ENCODE measurements around the gene RUNX1.
A peak's percentile ranks its signal among the peaks of the same experiment; 100 is the strongest.

Gene RUNX1

DNA sequence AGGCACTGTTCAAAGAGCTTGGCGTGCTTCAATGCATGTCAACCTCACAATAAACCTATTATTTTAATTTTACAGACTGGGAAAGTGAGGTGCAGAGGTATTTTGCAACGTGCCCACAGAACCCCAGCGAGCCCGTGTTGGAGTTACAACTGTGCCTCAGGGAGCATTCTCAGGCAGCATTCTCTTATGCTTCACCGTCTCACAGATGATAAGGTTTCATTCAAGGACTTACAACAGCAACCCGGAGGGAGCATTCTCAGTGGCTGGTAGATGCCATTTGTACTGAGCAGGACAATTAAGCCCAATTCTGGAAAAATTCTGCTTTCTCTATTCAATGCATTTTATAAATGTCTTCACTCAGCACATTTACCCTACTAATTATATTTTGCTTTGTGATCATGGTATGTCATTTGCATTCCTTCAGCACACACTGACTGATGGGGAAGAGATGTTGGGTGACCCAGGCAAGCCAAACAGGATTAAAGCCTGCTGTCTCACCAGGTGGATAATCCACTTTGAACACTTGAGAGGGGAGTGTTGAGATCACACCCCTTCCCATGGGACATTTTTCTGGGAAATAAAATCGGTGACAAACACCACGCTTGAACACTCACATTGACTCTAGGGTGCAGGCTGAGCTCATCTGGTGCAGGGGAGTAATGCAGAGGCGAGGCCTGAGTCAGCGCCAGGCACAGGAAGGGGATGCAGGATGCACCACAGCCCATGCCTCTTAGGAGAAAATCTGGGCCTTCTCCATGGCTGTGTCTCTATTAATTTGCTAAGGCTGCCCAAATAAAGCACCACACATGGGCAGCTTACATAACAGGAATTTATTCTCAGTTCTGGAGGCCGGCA lies 266.4 kb downstream of the RUNX1 start:
- no peak for DNase-seq (ENCODE audit: low read depth)

DNA sequence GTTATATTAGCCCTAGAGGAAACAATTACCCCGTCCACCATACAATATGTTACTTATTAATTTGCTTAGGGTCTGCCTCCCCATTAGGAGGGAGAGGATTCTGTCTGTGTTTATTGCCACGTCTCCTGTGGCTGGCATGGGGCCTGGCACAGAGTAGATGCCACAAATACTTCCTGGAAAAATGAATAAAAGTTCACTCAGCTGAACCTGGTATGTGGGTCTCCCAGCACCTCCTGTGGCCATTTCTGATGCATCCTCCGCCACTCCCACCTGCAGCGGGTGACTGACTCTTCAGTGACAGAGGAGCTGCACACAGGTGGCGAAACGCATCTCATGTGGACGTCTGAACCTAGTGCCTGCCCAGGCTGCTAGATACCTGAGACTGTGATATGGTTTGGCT lies 267.6 kb downstream of the RUNX1 start:
- DNase-seq (ENCODE audit: low read depth): no peak

DNA sequence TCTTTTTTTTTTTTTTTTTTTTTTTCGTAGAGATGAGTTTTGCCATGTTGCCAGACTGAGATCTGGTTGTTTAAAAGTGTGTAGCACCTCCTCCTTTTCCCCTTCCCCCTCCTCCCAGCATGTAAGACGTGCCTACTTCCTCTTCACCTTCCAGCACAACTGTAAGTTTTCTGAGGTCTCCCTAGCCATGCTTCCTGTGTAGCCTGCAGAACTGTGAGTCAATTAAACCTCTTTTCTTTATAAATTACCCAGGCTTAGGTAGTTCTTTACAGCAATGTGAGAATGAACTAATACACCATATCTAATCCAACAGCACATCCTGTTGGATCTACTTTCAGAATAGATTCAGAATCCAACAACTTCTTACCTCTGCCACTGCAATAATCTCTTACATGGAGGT lies 269.2 kb downstream of the RUNX1 start:
- no peak for DNase-seq (ENCODE audit: low read depth)

DNA sequence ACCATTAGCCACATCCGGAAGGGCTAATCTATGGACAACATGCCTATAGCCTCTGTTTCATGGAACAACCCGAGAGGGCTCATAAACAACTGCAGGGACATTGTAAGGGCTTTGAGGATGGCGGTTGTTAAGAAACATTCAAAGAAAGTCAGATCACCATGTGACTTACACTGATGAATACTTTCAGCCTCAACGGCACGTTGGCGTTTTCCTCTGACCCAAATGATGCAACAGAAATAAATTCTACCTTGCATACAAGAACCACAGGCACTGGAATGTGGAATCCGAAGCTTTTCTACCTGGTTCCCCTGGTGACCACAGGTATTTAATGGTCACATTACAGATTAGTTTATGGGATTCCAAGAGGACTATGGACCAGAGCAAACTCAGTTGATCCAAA lies 273.3 kb downstream of the RUNX1 start:
- DNase-seq (ENCODE audit: low read depth): no peak

DNA sequence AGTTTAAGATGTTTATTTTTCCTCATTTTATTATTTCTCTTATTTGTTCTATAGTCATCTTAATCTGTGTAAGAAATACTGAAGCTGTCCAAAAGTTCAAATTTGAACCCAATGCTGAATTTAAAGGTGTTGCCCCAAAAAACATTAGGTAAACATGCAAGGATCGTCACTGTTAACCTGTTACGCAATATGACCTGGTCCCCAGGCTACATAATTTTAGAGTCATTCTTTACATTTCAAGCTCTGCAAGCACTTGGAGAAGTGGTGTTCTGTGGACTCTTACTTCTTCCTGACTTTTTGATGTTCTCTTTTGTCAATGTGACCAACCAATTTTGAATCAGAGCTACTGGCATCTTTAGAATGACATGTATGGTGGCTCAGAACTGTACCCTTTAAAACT lies 274.4 kb downstream of the RUNX1 start:
- DNase-seq (ENCODE audit: low read depth): no peak

DNA sequence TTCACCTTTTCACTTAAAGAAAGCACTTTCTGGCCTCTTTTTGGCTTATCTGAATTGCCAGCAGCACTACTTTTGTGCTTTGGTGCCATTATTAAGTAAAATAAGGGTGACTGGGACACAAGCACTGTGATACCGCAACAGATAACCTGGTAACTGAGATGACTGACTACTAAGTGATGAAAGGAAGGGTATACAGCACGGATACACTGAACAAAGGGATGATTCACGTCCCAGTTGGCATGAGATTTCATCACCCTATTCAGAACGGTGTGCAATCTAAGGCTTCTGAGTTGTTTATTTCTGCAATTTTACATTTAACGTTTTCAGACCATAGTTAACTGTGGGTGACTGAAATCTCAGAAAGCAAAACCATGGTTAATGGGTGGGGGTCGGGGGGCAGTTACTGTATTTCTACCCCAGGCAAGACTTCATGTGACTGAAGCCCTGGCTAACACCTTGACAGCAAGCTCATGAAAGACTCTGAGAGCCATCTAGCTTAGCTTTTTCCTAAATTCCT lies 277.5 kb downstream of the RUNX1 start:
- no peak for DNase-seq (ENCODE audit: low read depth)

DNA sequence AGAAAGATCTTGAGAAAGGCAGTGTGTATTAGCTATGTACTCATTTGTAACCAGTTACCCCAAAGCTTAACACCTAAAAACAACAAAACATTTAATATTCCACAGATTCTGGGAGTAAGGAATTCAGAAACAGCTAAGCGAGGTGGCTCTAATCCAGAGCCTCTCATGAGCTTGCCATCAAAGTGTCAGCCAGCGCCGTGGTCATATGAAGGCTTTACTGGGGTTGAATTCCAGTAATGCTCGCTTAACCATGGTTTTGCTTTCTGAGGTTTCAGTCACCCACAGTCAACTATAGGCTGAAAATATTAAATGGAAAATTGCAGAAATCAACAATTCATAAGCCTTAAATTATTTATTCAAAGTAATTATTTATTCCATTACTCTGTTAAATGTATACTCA lies 278.5 kb downstream of the RUNX1 start:
- DNase-seq (ENCODE audit: low read depth): no peak

DNA sequence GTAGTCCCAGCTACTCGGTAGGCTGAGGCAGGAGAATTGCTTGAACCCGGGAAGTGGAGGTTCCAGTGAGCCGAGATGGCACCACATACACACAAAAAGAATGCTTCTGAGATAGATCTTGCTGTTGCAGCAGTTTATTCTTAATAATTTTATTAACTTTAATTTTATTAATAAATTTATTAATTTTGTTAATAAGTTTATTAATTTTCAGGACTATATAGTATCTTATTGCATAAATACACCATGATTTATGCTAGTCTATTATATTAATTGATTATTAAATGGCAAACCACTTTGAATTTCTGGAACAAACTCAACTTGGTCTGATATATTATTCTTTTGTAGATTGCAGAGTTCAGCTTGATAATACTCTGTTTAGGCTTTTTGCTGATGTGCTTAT lies 280.8 kb downstream of the RUNX1 start:
- no peak for DNase-seq (ENCODE audit: low read depth)

DNA sequence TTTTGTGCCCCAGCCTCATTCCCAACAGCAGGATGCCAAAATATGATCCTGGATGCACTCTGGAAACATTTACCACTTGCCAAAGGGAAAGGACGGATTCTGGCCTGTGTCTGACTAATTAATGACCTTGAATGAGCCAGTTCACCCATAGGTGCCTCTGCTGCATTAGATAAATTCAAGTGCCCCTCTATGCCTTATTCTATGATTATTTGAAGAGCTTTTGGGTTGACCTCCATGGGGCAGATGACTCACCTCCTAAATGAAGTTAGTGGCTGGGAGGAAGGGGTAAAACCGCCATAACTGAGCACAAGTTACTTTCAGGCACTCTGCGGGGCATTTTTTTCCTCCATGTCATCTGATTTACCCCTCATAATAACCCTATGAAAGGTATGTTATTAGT lies 282.2 kb downstream of the RUNX1 start:
- no peak for DNase-seq (ENCODE audit: low read depth)

DNA sequence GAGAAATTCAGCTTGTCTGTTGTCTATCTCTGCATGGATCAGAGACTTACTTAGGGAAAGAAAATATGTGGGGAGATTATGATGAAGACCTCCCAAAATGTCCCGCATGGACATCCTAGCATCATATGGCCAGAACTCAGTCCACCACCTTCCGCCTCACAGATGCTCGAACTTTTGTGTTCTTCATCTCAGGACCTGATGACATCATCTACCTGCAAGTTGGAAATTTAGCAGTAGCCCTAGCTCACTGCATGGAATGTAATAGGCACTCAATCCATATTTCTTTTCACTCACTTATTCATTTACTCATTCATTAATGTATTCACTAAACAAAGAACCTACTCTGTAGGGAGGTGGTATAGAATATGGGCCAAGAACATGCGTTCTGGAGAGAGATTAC lies 283.5 kb downstream of the RUNX1 start:
- no peak for DNase-seq (ENCODE audit: low read depth)

DNA sequence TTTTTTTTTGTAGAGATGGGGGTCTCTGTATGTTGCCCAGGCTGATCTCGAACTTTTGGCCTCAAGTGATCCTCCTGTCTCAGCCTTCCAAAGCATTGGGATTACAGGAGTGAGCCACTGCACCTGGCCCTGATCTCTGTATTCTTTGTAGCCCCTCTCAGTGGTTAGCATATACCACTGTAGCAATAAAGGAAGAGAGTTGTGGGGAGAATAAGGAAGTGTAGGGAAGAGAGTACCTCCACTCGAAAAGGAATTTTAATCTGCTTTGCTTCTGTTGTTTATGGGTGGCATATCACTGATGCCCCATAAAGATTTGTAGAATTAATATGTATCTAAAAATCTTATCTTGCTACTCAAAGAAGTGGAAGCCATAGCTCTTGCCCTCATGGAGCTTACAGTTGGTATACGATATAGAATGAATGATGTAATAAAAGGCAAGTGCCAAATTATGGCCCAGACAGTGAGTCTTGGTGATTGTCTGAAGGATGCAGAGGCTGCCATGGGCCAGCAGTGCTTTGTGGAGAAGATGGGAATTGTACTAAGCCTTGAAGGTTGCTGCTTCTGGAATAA lies 284.3 kb downstream of the RUNX1 start:
- DNase-seq (ENCODE audit: low read depth): no peak

DNA sequence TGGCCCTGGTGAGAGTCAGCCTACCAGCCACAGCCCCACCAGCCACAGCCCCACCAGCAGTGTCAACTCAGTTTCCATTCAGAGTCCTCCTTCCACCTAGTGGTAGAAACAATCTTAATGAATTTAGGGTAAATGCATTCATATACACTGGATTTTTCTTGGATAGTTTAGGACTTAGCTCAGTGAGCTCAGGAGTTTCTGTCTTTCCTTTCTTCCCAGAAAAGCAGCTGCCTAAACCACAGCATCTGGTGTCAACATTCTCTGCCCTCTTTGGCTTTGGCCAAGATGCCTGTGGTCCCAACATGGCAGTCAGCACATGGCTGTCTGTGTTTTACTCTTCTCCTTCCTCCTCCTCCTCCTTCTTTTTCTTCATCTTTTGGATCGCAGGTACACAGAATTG lies 286.3 kb downstream of the RUNX1 start:
- DNase-seq (ENCODE audit: low read depth): no peak

DNA sequence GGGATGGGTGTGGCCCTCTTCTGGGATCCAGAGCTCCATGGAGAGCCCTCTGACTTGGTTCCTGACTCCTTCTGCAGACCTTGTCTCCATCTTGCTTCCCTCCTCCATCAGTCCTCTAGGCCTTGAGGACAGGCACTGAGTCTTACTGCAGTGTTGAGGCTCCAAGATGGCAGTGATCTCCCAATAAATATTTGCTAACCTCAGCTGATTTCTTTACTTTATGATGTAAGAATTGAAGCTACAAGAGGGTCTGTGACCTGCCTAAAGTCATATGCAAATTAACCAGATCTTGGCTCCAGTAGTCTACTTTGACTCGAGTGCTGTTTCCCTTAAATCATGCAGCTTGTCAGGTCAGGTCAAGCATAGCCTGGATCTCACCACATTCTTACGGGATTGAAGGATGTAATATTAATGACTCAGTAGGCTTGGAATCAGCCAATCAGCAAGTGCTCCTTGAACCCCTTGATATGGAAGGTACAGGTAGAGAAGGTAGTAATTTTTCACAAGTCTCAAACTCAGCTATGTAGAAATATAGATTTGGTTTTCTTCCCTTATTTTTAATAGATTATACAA lies 287.3 kb downstream of the RUNX1 start:
- DNase-seq (ENCODE audit: low read depth): no peak

DNA sequence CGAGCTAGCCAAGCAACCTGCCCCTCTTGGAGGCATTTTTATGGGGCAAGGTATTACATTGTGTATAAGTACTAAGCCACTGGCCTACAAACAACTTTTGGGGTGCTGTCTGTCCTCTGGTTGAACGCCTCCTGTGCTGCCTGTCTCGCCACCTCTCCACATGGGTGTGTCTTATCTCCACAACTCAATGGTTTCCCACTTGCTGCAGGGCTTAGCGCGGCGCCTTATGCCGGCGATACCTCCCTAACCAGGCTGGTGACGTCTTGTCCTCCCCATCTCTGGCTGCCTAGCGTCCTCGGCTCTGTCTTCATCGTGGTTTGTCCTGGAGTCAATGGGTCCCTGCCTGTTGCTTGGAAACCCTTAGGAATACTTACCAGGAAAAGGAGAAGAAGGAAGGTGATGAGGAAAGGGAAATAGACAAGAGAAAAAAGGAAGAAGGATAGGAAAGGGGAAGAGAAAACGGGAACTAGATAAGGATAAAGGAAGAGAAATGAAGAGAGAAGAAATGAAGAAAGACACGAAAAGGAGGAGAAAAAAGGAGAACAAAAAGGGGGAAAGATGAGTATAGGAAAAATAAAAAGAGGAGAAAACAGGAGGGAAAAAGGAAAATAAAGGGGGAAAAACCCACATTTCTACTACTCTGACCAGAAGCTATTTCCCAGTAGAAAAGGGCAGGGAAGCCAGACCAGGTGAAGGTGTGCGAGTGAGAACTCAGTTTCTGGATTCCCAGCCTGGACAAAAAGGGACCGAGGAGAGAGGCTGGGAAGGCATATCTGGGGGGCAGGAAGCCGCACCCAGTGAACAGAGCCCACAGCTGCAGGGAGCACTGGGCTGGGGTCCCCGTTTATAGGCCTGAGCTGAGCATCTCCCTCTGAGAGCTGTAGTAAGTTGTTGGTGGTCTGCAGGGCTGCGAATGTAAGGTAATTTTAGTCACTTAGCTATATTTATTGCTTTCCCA lies 294.1 kb downstream of the RUNX1 start:
- no peak for DNase-seq (ENCODE audit: low read depth)

DNA sequence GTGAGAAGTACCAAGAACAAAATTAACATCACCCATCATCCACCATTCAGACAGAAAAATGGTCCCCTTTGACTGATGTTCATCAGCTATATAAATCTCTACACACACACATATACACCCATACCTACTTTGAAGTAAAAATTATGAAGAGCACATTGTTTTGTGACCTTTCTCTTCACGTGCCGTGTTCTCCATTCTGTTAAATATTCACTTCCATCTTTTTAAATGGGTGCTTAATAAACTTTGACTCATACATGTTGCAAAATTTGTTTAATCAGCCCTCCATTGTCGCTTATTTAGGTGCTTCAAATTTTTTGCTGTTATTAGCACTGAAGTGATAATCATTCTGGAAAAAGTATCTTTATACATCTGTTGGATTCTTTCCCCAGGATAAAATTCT lies 300.2 kb downstream of the RUNX1 start:
- no peak for DNase-seq (ENCODE audit: low read depth)

DNA sequence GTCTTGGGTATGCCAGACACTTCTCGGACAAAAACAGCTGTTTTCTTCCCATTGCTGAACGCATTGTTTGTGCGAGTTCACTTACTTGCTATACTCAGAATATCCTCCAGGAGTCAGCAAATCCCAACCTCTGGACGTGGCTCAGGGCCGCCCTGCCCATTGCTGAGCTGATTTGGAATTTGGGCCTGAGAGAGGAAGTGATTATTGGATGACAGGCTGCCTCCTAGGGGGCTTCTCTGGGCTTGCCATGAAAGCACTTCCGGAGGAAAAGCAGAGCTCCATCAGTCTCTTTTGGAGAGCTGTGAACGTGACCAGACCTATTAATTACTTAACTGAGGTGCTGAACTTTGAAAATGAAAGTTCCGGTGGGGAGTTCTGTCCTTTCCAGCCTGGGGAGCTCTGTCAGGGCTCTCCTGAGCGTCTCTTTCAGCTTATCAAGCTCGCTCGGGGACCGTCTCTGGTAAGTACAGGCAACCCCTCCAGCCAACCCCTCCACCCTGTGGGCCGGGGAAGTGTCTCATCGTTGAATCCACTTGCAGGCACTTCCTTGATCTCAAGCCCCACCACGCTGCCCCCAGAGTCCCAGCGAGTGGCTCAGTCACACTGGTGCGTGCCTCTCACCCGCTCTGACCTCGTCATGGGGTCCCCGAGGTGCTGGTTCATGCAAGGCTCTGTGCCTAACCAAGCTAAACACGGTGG lies 303.4 kb downstream of the RUNX1 start:
- peak; percentile 29 for DNase-seq (ENCODE audit: low read depth)

DNA sequence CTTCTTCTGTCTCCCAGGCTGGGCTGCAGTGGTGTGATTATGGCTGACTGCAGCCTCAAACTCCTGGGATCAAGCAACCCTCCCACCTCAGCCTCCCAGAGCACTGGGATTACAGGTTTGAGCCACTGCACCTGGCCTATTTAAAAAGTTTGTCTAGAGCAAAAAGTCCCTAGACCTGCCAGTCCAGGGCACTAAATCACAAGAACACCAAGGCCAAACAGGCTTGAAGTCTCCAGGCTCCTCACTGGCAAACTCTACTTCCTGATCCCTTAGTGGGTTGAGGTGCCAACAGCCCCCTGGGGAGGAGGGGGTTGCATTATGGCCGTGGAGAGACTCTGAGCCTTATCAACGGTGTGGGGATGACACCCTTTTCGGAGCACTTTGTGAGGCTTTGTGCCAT lies 304.3 kb downstream of the RUNX1 start:
- no peak for DNase-seq (ENCODE audit: low read depth)

DNA sequence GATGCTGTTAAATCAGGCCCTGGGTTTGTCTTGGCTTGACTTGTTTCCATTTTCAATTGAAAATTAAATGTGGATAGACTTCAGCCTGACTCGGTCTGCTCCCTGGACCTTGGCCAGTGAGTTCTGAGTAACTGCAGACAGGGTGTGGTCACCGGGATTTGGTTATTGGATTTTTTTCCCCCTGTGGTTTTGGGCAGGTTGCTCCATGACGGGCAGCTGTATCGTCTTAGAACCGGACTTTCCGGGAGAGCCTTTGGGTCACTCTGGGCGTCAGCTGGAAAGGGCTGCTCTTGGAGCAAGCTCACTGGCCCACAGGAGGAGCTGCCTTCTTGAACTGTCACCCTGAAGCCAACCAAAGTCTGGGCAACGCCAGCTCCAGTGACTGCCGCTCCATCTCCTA lies 305.3 kb downstream of the RUNX1 start:
- DNase-seq (ENCODE audit: low read depth): no peak

DNA sequence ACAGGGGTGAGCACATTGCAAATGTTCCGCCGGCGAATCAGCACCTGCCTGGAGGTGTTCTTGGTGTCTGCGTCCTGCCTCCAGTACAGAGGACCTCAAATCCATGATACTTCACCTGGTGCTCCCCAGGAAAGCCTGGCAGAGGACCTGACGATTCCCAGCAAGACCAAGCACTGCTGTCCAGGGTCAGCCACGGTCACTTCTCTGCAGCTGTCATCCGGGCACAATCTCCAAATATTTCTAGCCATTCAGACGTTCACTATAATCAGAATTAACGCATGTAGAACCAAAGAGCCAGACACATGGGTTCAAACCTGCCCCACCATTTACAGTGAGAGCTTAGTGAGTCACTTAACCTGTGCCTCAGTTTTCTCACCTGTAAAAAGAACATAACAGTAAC lies 305.8 kb downstream of the RUNX1 start:
- no peak for DNase-seq (ENCODE audit: low read depth)

DNA sequence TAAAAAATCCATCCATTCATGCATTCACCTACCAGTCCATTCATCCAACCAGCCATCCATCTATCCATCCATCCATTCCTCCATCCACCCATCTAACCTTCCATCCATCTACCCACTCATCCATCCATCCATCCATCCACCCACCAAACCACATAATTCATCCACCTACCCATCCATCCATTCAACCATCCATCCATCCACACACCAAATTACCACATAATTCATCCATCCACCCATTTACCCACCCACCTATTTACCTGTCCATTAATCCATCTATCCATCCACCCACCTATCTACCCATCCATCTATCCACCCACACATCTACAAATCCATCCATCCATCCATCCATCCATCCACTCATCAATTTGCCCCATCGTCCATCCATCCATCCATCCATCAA lies 308.9 kb downstream of the RUNX1 start:
- no peak for DNase-seq (ENCODE audit: low read depth)

All from stimulated activated CD4-positive, alpha-beta T cell treated with anti-CD3 and anti-CD28 coated beads, Interleukin-2, amount 100 ng/mL, for 4 hours (primary cell).